ENCODE data around the gene CHKA. TPM values are rescaled to one million over a fixed set of nuclear protein-coding genes. Genes with fewer than 3 reads are reported as not detected.

Gene CHKA
- total and polyA plus RNA-seq, 9 of the 15 experiments (the other 6 are each of a cell fraction or from before 2014, with no cell fraction given), result 3.6 to 37.0 (median 30.2) TPM

GRCh38 chr11:68040101-68040956, 80.9 kb downstream of the CHKA start (continued):
- TF ChIP-seq TSHZ1 (CRISPR knock-in tag; IDR thresholded peaks at IDR 0.05) (no peak), RFX5 (IDR thresholded peaks at IDR 0.05; ENCODE audit: low read depth, low read length) (no peak), CHD1 (IDR thresholded peaks at IDR 0.05; ENCODE audit: low read length) (no peak), BCLAF1 (IDR thresholded peaks at IDR 0.05; ENCODE audit: borderline replicate concordance in 1 of 2, control insufficient read depth in 1 of 2, low read depth in 2 of 2, low read length in 1 of 2) (no peak), HDAC6 (IDR thresholded peaks at IDR 0.05; ENCODE audit: low read depth, low read length) (no peak), ZNF12 (CRISPR knock-in tag; IDR thresholded peaks at IDR 0.05) (no peak), TCF3 (CRISPR knock-in tag; IDR thresholded peaks at IDR 0.05) (no peak), HDGF (IDR thresholded peaks at IDR 0.05) (0 out of 2 replicates have a peak, but pooled peaks have one; percentile 29), CSDE1 (IDR thresholded peaks at IDR 0.05) (no peak), ZNF444 (CRISPR knock-in tag; IDR thresholded peaks at IDR 0.05) (no peak), ZNF830 (CRISPR knock-in tag; IDR thresholded peaks at IDR 0.05) (no peak), HNRNPK (IDR thresholded peaks at IDR 0.05; ENCODE audit: low read depth, low read length, poor library complexity, severe bottlenecking) (no peak), ZNF274 (IDR thresholded peaks at IDR 0.05; ENCODE audit: borderline replicate concordance, low read depth, low read length) (no peak), SAFB2 (IDR thresholded peaks at IDR 0.05; ENCODE audit: borderline replicate concordance, low read depth, low read length, severe bottlenecking) (no peak), SMAD2 (IDR thresholded peaks at IDR 0.05; ENCODE audit: low read depth, low read length) (no peak), ADNP (tag; IDR thresholded peaks at IDR 0.05) (no peak), TAF15 (IDR thresholded peaks at IDR 0.05; ENCODE audit: low read depth, low read length) (no peak)
- TF ChIP-seq, protein P1, sequence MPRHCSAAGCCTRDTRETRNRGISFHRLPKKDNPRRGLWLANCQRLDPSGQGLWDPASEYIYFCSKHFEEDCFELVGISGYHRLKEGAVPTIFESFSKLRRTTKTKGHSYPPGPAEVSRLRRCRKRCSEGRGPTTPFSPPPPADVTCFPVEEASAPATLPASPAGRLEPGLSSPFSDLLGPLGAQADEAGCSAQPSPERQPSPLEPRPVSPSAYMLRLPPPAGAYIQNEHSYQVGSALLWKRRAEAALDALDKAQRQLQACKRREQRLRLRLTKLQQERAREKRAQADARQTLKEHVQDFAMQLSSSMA (CRISPR knock-in tag; IDR thresholded peaks at IDR 0.05), result no peak
- TF ChIP-seq, protein P2, sequence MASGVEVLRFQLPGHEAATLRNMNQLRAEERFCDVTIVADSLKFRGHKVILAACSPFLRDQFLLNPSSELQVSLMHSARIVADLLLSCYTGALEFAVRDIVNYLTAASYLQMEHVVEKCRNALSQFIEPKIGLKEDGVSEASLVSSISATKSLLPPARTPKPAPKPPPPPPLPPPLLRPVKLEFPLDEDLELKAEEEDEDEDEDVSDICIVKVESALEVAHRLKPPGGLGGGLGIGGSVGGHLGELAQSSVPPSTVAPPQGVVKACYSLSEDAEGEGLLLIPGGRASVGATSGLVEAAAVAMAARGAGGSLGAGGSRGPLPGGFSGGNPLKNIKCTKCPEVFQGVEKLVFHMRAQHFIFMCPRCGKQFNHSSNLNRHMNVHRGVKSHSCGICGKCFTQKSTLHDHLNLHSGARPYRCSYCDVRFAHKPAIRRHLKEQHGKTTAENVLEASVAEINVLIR (CRISPR knock-in tag; IDR thresholded peaks at IDR 0.05), result 0 out of 2 replicates have a peak, but pooled peaks have one; percentile 14
